Right hindlimb (tissue), 1 donor: ENCODE data around the gene ZNF296.

Source experiments
- DNase-seq: peaks from one replicate; pipeline ENCODE4 v3.0.0-alpha.2; 2018

ZNF296 gene

DNA sequence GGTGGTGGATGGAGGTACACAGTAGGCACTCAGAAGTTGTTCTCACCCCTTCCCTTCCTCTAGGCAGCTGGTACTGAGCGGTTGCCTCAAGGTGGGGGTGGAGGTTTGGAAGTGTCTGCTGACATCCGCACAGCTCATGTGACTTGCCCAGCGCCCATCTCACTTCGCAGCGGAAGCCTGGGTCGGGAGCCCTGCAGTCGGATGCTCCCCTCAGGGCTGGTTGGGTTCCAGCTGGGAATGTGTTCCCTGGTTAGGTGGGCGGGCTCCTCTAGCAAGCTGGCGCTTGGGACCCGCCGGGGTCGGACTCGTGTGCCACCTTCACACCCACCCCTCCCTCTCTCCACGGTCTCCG is 26.9 kb upstream of the ZNF296 start:
- DNase-seq, result no peak

DNA sequence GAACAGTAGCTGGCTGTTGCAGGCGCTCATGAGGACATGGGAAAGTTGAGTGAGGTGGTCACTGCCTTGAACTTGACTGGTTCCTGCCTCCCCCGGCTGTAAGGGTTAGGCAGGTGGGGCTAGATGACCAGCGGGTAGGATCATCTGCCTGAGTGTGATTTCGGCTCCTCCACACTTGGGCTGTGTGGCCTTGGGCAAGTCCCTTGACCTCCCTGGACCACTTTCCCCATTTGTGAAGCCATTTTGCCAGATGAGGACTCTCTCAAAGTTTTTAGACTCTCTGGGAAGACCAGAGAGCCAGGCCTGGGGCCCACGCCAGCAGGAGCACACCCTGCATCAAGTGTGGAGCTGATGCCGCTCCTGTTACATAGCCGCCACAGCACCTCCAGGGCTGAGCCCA is 26.2 kb upstream of the ZNF296 start:
- DNase-seq, result no peak

DNA sequence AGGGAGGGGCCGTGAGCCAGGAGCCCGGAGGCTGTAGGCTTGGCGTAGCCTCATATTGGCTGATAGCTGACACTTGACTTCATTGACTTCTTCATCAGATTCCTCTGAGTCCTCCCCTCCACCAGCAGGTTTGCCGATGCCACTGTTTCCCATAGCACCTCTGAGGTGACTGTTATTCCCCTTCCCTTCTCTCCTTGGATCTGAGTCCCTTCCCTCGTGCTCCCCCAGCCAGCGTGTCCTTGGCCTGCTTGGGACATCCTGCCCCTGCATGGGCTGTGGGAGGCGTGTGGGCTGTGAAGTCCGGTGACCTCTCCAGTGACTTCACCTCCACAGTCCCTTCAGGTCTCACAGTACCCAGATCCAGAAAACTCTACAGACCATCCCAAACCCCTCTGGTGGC is 25.5 kb upstream of the ZNF296 start:
- DNase-seq, result no peak

DNA sequence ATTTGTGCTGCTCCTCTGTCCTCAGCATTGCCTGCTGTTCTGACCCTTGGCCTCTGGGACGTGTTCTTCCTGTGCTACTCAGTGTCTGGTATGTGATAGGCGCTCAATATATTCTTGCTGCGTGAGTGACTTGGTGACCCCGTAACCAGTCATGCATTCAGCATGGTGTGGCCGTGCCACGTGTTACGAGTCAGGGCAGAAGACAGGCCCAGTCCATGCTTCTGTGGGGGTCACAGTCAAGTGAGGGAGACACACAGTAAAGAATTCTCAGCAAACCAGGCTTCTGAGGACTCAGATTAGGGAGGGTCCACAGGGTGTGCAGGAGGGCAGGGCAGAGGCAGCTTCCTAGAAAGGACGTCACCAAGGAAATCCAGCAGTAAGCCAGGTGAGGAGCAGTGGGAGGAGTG is 24.6 kb upstream of the ZNF296 start:
- DNase-seq, result no peak

DNA sequence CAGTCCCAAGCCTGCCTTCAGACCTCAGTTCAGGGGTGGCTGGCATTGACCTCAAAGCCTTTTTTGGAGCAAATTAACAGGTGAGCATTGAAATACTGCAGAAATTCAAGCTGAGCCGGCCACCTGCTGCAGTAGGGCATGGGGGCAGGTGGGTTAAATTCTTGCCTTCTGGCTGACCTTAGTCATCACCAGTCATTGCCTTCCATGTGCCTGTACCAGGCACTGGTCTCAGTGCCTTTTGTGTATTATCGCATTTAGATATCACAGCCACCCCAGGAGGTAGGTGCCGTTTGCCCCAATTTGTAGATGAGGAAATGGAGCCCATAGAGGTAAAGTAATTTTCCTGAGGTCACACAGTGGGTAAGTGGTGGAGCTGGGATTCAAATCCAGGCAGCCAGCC is 23.9 kb upstream of the ZNF296 start:
- no peak for DNase-seq

DNA sequence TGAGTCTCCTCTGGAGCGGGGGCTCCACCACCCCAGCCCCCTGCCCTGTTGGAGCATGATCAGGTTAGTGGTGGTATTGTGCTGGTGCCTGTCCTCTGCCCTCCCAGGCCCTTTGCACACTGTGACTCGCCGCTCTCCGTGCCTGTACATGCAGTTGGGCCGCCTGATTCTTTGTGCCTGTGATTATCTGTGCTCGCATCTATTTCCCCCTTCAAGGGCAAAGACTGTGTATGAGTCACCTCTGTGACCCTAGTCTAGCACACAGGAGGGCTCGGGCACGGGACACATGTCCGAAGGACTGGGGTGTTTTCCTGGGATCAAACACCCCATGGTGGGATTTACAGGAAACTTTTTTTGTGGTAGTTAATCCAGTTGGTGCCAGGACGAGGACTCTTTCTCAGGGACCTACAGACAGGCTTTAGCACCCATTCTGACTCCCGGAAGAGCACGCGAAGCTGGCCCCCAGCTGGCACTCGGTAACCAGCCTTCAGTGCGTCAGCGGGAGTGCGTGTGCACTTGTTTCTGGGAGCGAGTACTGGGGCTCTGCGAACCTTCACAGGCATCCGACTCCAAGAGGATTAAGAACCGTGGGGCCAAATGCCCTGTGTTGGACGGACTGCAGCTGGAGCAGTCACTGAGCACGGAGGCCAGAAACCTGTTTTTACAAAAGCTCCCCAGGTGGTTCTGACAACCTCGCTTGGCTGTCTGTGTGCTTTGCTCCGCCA is 23.4 kb upstream of the ZNF296 start:
- no peak for DNase-seq

DNA sequence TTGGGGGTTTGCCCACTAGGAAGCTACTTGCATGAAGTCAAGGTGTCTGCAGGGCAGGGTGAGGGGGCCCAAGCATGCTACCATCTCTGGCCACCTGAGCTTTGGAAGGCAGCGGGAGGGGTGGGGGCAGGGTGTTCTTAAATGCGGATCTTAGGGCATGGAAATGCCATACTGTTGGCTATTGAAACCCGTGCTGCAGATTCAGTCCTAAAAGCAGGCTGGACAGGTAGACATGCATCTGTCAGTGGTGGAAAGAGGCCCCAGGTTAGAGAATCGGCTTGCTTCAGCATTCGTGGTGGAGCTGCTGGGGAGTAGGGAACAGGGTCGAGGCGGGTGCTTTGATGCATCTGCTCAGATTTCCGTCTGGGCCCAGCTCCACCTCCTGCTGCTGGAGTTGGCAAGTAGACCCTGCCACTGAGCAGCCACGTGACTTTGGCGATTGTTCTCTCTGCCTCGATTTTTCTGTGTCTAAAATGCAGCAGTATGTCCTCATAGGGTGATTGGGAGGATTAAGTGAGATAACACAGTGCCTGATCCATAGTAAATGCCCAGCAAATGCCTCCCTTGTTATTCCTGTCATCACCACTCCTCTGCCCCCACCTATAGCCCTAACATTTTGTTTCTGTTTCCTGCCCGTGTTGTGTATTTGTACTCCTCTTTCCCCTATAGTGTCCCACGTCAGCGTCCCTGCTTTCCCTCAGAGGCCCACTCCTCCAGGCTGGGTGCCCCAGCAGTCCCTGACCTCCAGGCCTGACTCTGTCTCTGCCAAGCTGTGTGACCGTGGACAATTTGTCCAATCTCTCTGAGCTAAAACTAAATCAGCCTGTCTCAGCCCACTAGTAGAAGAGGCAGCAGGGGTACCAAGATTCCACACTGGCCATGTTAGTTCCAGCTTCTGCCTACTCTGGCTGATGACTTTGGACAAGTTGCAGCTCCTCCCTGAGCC is 22.5 kb upstream of the ZNF296 start:
- no peak for DNase-seq

DNA sequence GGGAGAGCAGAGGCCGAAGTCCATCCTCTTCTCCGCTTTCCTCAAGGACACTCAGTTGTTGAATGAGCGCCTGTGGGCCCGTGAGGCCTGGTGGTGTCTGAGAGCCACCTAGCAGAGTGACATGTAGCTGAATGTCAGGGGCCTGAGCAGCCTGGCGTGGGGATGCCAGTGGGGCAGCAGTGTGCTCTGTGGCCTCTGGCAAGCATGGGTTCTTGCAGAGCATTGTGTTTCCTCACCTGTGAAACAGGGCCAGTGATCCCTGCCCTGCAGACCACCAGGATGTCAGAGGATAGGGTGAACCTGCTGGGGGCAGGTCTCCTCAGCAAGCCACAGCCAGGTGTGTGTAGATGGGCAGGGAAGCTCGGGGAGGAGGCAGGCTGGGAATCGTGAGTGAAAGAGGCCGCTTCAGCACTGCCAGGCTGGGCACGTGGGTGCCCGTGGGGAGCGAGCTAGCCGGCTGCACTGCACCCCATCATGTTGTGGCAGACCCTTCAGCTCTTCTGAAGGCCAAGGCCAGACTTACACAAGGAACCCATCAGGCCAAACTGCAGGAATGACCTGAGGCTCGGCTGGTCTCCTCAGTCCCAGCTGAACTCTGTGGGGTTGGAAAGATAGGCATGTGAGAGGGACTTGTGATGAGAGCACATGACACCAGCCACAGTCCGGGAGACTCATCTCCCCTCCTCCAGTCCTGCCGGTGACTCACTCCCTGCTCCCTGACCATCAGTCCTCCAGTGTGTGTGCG is 21.7 kb upstream of the ZNF296 start:
- DNase-seq, result no peak

DNA sequence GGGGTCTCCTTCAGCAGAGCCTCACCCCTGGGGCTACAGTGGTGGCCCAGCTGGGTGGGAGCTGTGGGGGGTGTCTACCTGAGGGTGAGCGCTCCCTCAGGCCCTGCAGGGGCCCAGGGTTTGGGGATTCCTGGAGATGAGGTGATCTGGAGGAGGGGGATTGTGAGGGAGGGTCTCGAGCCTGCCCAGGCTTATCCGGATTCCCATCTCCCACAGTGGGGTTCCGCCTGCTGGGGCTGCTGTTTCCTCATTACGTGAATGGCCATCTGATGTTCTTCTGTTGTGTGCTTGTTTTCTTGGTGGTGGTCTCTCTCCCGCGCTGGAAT is 21.1 kb upstream of the ZNF296 start:
- no peak for DNase-seq

DNA sequence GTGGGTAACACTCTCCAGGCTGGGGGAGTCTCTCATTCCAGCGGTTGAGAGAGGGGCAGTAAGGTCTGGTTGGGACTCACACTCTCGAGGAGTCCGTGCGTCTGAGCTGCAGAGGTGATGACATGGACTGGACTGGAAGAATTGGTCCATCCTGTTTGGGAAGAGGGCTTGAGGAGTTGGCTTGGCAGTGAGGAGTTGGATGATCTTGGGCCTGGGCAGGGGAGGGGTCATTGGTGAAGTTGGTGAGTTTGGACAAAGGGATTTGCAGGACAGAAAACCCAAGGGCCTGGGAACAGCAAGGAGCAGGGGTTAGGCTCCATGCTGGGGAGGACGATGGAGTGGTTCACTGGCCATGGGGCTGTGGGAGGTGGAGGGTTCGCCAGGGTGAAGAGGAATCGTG is 20.4 kb upstream of the ZNF296 start:
- DNase-seq, result no peak

DNA sequence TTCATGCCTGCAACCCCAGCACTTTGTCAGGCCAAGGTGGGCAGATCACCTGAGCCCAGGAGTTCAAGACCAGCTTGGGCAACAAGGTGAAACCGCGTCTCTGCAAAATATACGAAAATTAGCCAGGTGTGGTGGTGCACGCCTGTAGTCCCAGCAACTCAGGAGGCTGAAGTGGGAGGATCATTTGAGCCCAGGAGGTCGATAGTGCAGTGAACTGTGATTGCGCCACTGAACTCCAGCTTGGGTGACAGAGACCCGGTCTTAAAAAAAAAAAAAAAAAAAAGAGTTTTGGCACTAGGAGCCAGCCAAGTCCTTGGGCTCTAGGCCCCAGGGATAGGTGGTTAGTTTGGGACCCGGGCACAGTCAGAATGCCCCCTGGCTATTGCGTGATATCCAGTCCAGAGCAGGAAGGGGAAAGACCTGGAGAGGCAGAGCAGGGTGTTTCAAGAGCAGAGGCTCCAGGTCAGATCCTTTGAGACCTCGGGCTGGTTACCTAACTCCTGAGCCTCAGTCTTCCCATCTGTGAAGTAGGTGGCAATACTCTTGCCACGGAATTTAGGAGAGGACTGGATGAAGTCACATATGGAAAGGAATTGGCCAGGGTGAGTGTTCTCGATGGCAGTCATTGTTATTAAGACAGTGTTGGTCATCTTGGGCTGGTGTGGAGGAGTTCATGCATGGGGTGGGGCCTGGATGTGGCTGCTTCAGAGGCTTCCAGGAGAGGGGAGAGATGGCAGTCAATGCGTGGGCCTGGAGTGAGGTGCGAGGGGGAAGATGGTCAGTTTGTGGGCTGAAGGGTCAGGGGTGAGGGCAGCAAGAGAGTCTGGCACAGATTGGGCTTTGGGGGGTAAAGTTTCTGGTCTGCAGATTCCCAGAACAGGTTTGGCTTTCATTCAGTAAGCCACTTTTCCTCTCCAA is 19.5 kb upstream of the ZNF296 start:
- DNase-seq, result no peak

DNA sequence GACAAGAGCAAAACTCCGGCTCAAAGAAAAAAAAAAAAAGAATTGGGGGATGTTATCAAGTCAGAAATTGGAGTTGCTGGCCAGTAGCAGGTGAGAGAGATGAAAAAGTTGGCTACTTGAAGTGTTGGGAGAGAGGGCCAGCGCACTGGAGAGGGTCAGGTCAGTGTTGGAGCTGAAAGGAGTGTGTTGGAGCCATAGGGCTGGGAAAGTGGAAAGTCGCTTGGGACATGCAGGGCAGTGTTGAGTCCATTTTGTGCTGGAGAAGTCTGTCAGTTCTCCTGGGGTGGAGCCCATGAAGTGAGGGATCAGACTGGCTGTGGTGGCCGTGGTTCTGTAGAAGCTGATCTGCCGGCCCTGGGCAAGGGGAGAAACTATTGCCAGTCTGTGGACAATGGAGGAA is 18.4 kb upstream of the ZNF296 start:
- no peak for DNase-seq

DNA sequence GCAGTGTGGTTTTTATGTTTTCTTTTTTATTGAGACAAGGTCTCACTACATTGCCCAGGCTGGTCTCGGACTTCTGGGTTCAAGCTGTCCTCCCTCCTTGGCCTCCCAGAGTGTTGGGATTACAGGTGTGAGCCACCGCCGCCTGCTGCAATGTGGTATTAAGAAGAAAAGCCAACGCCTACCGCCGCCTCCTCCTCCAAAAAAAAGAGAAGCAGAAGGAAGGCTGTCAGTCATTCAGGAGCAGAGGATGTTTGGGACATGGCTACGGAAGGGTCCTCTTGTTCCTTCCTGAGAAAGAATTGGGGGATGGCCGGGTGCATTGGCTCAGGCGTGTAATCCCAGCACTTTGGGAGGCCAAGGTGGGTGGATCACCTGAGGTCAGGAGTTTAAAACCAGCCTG is 17.9 kb upstream of the ZNF296 start:
- no peak for DNase-seq

DNA sequence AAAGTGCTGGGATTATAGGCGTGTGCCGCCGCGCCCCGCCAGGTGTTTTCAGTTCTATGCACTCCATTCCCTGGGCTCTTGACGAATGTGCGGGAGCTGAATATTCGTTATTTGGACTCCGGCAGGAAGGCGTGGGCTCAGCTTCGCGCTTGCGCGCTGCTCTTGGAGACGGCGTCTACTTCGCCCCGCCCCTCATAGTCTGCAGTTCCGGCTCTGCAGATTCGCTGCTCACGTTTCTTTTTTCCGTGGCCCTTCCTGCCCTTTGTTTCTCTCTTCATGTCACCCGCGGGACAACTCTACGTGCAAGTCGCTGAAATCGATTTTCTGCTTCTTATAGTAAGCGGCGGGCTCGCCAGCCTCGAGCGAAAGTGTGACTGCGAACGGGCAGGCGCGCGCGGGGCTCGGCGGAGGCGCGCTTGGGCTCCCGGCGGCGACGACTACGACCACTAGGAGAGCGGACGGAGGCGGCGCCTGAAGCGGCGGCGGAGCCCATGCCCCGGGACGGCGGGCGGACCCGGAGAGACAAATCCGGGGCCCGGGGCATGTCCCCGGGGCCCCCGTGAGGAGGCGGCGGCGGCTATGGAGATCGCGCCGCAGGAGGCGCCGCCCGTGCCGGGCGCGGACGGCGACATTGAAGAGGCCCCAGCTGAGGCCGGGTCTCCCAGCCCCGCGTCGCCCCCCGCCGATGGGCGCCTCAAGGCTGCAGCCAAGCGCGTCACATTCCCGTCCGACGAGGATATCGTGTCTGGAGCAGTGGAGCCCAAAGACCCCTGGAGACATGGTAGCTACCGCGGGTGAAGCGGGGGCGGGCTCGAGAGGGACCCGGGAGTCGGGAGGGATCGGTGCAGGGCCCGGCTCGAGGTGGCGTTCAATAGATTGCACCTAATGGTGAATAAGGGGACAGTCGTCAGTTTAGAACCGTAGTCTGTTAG is 16.7 kb upstream of the ZNF296 start, which contains the start of gene PPP1R37:
TSS of gene PPP1R37 (plus strand) at position 433 of the 932 bp plus-strand sequence. CDS start at position 580, 147 bp downstream.
- DNase-seq, result peak; percentile 95

DNA sequence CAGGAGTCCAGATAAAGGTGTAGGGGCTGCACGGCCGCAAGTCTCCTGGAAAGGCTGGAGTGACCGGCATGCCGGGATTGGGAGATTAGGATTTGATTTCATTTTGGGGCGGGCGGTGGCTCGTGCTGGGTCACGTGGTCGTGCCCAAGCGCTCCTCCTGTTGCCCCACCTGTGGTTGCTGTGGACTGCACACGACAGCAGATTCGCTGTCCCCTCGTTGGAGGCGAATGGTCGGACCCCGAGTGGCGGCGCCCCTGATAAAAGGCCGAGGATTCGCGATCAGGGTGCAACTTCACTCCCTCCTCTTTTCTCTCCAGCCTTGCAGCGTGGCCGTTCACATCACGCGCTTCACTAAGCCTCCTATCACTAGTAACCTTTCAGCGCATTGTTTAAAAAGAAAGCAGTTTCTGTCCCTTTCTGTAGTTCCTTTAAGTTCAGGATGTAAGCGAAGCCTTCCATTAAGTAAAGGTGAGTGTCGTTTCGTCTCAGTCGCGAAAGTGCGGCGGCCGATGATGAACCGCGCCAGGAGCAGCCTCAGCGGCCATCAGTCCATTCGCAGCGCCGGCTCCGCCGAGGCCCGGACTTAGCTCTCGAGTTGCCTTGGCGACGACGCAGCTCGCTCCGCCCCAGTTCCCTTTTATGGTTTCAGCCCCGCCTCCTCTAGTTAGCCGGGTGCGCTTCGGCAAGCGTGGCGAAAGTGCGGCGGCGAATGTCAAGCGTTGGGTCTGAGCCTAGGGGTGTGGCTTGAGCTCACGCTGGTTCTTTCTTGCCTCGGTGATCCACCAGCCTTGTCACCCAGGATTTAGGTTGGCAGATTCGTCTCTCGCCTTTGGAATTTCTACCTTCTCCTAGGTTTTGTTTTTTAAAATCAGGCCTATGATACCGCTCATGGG is 15.0 kb upstream of the ZNF296 start:
- peak; percentile 99 for DNase-seq

DNA sequence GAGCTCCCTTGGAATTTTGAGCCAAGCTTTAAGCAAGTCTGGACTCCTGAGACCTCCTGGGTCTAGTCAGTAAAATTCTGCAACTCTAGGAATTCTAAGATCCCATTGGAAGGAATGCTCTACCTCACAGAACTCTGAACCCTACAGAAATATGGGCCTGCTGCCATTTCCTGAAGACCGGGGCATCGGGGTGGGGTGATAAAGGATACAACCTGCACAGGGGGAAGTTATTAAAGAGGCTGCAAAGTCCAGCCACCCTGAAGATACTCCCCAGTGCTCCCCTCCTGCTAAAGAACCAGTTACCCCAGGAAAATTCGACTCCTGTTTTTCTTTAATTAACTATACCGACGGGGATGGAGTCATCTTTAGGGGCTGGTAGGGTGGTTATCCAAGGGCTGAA is 14.3 kb upstream of the ZNF296 start:
- no peak for DNase-seq

DNA sequence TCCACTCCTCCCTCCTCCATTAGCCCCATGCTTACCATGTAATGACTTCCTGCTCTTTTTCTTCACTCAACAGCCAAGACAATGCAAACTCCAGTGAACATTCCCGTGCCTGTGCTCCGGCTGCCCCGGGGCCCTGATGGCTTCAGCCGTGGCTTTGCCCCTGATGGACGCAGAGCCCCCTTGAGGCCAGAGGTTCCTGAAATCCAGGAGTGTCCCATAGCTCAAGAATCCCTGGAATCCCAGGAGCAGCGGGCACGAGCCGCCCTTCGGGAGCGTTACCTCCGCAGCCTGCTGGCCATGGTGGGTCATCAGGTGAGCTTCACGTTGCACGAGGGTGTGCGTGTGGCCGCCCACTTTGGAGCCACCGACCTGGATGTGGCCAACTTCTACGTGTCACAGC is 13.8 kb upstream of the ZNF296 start:
- DNase-seq, result no peak

DNA sequence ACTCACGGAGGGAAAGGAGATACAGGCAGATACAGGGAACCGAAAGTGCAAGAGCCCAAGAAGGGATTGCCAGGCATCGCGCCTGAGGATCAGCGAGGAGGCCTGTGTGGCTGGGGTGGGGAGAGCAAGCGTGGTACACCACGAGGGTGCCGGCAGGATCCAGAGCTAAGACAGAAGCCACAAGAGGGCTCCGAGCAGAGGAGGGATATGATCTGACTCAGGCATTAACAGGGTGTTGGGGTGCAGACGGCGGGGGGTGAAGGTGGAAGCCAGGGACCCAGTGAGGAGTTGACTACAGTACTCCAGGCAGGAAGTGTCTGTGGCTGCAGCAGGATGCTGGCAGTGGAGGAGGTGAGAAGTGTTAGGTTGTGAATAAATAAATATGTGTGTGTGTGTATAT is 11.3 kb upstream of the ZNF296 start:
- DNase-seq, result no peak

DNA sequence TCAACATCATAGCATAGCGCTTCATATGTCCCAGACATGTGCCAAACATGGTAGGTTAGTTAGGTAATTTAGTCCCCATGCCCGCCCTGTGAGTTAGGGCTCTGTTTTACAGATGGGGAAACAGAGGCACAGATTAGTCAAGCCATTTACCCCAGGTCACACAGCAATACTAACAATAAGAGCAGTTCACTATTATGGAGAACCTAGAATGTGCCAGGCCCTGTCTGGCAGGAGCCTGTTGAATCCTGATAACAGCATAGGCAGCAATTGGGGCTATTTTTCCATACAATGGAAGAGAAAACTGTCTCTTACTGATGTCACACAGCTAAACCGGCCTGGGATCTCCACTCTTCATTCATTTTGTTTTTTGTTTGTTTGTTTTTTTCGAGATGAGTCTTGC is 10.2 kb upstream of the ZNF296 start:
- DNase-seq, result no peak

DNA sequence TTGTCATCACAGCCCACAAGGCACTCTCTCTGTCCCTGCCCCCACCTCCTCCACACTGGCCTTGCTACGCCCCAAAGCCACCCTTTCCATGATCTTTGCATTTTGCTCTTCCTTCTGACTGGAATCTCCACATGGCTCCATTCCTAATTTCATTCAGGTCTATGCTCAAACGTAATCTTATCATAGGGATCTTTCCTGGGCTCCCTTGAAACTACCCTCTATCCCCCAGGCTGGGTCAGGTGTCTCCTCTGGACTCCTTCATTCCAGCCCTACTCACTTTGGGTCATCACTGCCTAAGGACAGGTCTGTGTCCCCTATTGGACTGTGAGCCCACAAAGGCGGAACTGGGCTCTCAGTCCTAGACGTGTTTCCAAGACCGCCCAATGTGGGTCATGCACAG is 5.9 kb upstream of the ZNF296 start:
- no peak for DNase-seq
